GM12878 (cell line): ENCODE results near the gene PIF1. TPM values are rescaled to one million over a fixed set of nuclear protein-coding genes. Genes with fewer than 3 reads are reported as not detected.

Experiments
- ATAC-seq: fragments of 200-7000 bp; cut with Tn5 transposase; 3 replicates; pipeline ENCODE4 v1.9.1; 2020; ENCODE audit warnings: mild to moderate bottlenecking, moderate library complexity
- BruUV-seq: library from RNA; stranded (reverse); fragments of 400-500 nt; replicated peaks from 2 replicates; lab custom pipeline; 2021; lab: Mats Ljungman, UMichigan
- CTCF ChIA-PET: fragments of 300-600 bp; sonication (Branson Sonifier 250); formaldehyde crosslinking; extraction: SDS; loops from one replicate; lab custom pipeline; 2021; ENCODE audit warnings: inconsistent platforms; lab: Yijun Ruan, JAX
- POLR2A ChIA-PET: fragments of 350-600 bp; formaldehyde crosslinking; extraction: SDS; loops from one replicate; lab custom pipeline; 2021; ENCODE audit warnings: inconsistent platforms; lab: Charles Lee
- RAD21 ChIA-PET: fragments of 300-600 bp; sonication (Branson Sonifier 250); formaldehyde crosslinking; loops from one replicate; lab custom pipeline; 2023; ENCODE audit warnings: antibody characterized with exemption; ENCODE audit not compliant: unreplicated experiment; lab: Charles Lee
- SMC1A ChIA-PET: fragments of 300-600 bp; sonication (Branson Sonifier 250); formaldehyde crosslinking; loops from one replicate; lab custom pipeline; 2023; ENCODE audit not compliant: unreplicated experiment, uncharacterized antibody; lab: Charles Lee
- DNase-seq: peaks from one replicate; pipeline ENCODE4 v3.0.0-alpha.2; 2011; ENCODE audit warnings: low read depth, low spot score
- FAIRE-seq: peaks from 3 replicates; lab custom pipeline; 2011; peaks lifted over from hg19 to GRCh38; lab: Jason Lieb, UNC
- H2AFZ ChIP-seq: 2 replicates; pipeline ENCODE4 v1.6.0; 2011; ENCODE audit warnings: low read depth, low read length, control low read depth; ENCODE audit not compliant: control insufficient read depth
- H3K27ac ChIP-seq: 2 replicates; pipeline ENCODE4 v1.5.1; 2011; ENCODE audit warnings: control low read depth; ENCODE audit not compliant: control insufficient read depth, insufficient read depth
- H3K27me3 ChIP-seq, 2 experiments: replicated peaks in 1 of 2; 2 replicates each; pipeline versions ENCODE4 v1.6.0 to v1.6.1; 2011; ENCODE audit warnings: low read length in 1 of 2; ENCODE audit not compliant: control insufficient read depth in 2 of 2, insufficient read depth in 2 of 2
- H3K36me3 ChIP-seq, 2 experiments: 2 replicates each; pipeline ENCODE4 v1.5.1; 2011; ENCODE audit warnings: low read length in 1 of 2; ENCODE audit not compliant: control insufficient read depth in 2 of 2, insufficient read depth in 2 of 2
- H3K4me1 ChIP-seq: 2 replicates; pipeline ENCODE4 v1.6.1; 2011; ENCODE audit warnings: mild to moderate bottlenecking, low read length, moderate library complexity, mixed read lengths; ENCODE audit not compliant: control insufficient read depth, insufficient read depth
- H3K4me2 ChIP-seq: 2 replicates; pipeline ENCODE4 v1.6.0; 2011; ENCODE audit warnings: control low read depth; ENCODE audit not compliant: control insufficient read depth, insufficient read depth
- H3K4me3 ChIP-seq: fragments of 200-600 bp; sonication (generic); 2 replicates; pipeline ENCODE4 v1.5.1; 2016
- H3K79me2 ChIP-seq: 2 replicates; pipeline ENCODE4 v1.6.0; 2011; ENCODE audit warnings: low read length; ENCODE audit not compliant: control insufficient read depth, insufficient read depth
- H3K9ac ChIP-seq: 2 replicates; pipeline ENCODE4 v1.8.0; 2011; ENCODE audit warnings: low read length, control low read depth, mixed read lengths; ENCODE audit not compliant: control insufficient read depth, insufficient read depth
- H3K9me3 ChIP-seq: replicated peaks from 3 replicates; pipeline ENCODE4 v1.5.1; 2011; ENCODE audit warnings: mild to moderate bottlenecking, low read length; ENCODE audit not compliant: control insufficient read depth, insufficient read depth
- H4K20me1 ChIP-seq: 2 replicates; pipeline ENCODE4 v1.6.0; 2011; ENCODE audit not compliant: control insufficient read depth, insufficient read depth
- CBFB ChIP-seq: IDR thresholded peaks from 2 replicates; pipeline ENCODE4 v1.6.1; 2016; ENCODE audit warnings: antibody characterized with exemption, low read depth
- CHD2 ChIP-seq: IDR thresholded peaks from 2 replicates; pipeline ENCODE4 v1.6.1; 2011; ENCODE audit warnings: low read depth, low read length, improper control_type of control experiment, borderline replicate concordance
- CHD4 ChIP-seq: fragments of 200-600 bp; sonication (generic); IDR thresholded peaks from 2 replicates; pipeline ENCODE4 v1.6.1; 2016; ENCODE audit warnings: mild to moderate bottlenecking
- CTCF ChIP-seq, 3 experiments: IDR thresholded peaks in 2 of 3; conservative IDR thresholded peaks in 1 of 3; 2 replicates each; pipeline ENCODE4 v1.5.1; 2011; ENCODE audit warnings: low read depth in 3 of 3, low read length in 3 of 3, mild to moderate bottlenecking in 3 of 3, control low read depth in 2 of 3, moderate library complexity in 2 of 3, inconsistent platforms in 1 of 3, mixed read lengths in 1 of 3; ENCODE audit not compliant: control insufficient read depth in 2 of 3, insufficient read depth in 1 of 3; ENCODE audit errors: extremely low read depth in 1 of 3
- DPF2 ChIP-seq: fragments of 450-650 bp; IDR thresholded peaks from 2 replicates; pipeline ENCODE4 v1.6.1; 2017; ENCODE audit warnings: mild to moderate bottlenecking
- EED ChIP-seq: sonication (generic); IDR thresholded peaks from 2 replicates; pipeline ENCODE4 v1.6.1; 2016; ENCODE audit warnings: antibody characterized with exemption, low read depth
- ELK1 ChIP-seq: IDR thresholded peaks from 2 replicates; pipeline ENCODE4 v1.6.1; 2012; ENCODE audit warnings: low read depth, low read length, improper control_type of control experiment
- GATAD2B ChIP-seq: fragments of 450-650 bp; conservative IDR thresholded peaks from 2 replicates; pipeline ENCODE4 v1.6.1; 2017; ENCODE audit warnings: low read depth, mild to moderate bottlenecking, moderate library complexity
- HDGF ChIP-seq: fragments of 450-650 bp; IDR thresholded peaks from 2 replicates; pipeline ENCODE4 v1.6.1; 2016; ENCODE audit warnings: antibody characterized with exemption
- POLR2A ChIP-seq: IDR thresholded peaks from 2 replicates; pipeline ENCODE4 v1.6.1; 2011; ENCODE audit warnings: low read depth, mild to moderate bottlenecking, low read length
- RAD21 ChIP-seq: IDR thresholded peaks from 2 replicates; pipeline ENCODE4 v1.6.1; 2011; ENCODE audit warnings: mild to moderate bottlenecking, low read depth, low read length, moderate library complexity; ENCODE audit not compliant: insufficient read depth
- RAD51 ChIP-seq: fragments of 450-650 bp; IDR thresholded peaks from 2 replicates; pipeline ENCODE4 v1.6.1; 2016; ENCODE audit warnings: moderate library complexity, mild to moderate bottlenecking, inconsistent platforms
- SMC3 ChIP-seq: IDR thresholded peaks from 2 replicates; pipeline ENCODE4 v1.6.1; 2011; ENCODE audit warnings: low read length, improper control_type of control experiment, borderline replicate concordance
- SREBF1 ChIP-seq: IDR thresholded peaks from 2 replicates; pipeline ENCODE4 v1.6.1; 2012; ENCODE audit warnings: mild to moderate bottlenecking, low read length
- YY1 ChIP-seq: IDR thresholded peaks from 2 replicates; pipeline ENCODE4 v1.6.1; 2011; ENCODE audit warnings: low read depth, mild to moderate bottlenecking, low read length
- ZSCAN29 ChIP-seq: fragments of 450-650 bp; IDR thresholded peaks from 2 replicates; pipeline ENCODE4 v1.6.1; 2017; ENCODE audit warnings: mild to moderate bottlenecking, moderate library complexity
- WGBS: methylation state at CpG from one replicate; pipeline ENCODE4 v1.1.6; 2016; ENCODE audit warnings: low lambda C conversion rate; ENCODE audit not compliant: insufficient replicate concordance, insufficient coverage; ENCODE audit errors: missing lambda C conversion rate; 5-methylcytosine and 5-hydroxymethylcytosine counted together
- in situ Hi-C: fragments of 300-500 bp; cut with MboI; formaldehyde crosslinking; loops from 9 replicates; pipeline ENCODE4 v1.14.3; 2018; ENCODE audit warnings: mixed read lengths
- intact Hi-C: fragments of 100-400 bp; cut with micrococcal nuclease; formaldehyde crosslinking; loops from one replicate; pipeline ENCODE4 v1.14.2; 2022; ENCODE audit not compliant: unreplicated experiment
- polyA plus RNA-seq, 11 experiments: library from polyadenylated mRNA; depleted of rRNA in 4 of 11; unstranded in 6 of 11; stranded (reverse) in 5 of 11; fragments of >200 nt; fragmentation: Nextera tagmentation in 4 of 11; fragmentation: Illumina TruSeq in 1 of 11; extraction: Ambion mirVana in 4 of 11; extraction: Trizol in 1 of 11; gene quantifications; 1 replicate in 1 of 11; 2 replicates in 10 of 11; pipeline versions ENCODE4 v1.2.1 to v1.2.3, GENCODE V29; 2011 to 2016; ENCODE audit warnings: inconsistent platforms in 2 of 11, missing spikeins in 2 of 11, low read depth in 1 of 11
- total RNA-seq, 4 experiments: library from RNA; depleted of rRNA in 3 of 4; stranded (reverse); fragments of >200 nt in 3 of 4; fragmentation: Illumina TruSeq in 1 of 4; extraction: Trizol in 1 of 4; gene quantifications; 2 replicates each; pipeline versions ENCODE4 v1.2.1 to v1.2.3, GENCODE V29; 2013 to 2021
- TF ChIP-seq, protein P1 (sequence below): fragments of 450-650 bp; IDR thresholded peaks from 2 replicates; pipeline ENCODE4 v1.6.1; 2017; ENCODE audit warnings: mild to moderate bottlenecking, low read depth, inconsistent platforms; ENCODE audit not compliant: poor library complexity, severe bottlenecking
- TF ChIP-seq, protein P2 (sequence below): fragments of 450-650 bp; IDR thresholded peaks from 2 replicates; pipeline ENCODE4 v1.6.1; 2014; ENCODE audit warnings: mild to moderate bottlenecking

Gene PIF1
- total and polyA plus RNA-seq, 10 of the 15 experiments (the other 5 are each of a cell fraction or from before 2014, with no cell fraction given) = 3.7 to 68.9 (median 31.1) TPM

DNA sequence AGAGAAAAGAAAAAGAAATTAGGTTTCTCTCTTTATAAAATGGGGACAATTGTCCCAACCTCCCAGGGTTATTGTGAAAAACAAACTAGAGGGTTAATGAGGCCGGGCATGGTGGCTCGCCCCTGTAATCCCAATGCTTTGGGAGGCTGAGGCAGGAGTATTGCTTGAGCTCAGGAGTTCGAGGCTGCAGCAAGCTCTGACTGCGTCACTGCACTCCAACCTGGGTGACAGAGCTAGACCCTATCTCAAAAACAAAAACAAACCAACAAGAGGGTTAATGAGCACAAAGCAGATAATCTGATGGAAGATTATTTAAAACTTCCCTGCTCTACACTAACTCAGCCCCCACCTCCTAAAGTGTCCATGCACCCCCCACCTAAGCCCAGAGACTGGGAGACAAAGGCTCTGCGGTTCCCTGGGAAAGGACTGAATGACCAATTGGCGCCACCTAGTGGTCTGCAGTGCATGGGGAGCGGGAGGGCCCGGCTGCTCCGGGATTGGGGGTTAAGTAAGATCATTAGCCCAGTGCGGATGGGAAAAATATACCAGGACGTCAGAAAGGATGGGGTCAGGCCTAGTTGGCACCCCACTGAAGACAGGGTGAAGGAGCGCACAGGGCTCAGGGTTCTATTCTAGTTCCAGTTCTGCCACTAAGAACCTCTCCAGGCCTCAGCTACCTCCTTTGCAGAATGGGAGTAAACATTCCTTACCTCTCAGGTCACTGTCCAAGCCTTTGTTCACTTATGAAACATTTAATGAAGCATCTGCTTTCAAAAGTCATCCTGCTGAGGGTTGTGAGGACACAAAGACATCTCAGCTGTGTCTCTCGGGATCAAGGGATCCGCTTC lies 15.6 kb downstream of the PIF1 start:
- H3K79me2 ChIP-seq = no peaks in the 10 kb centered on the region
- H3K4me2 ChIP-seq = no peak overlapping the region
- H2AFZ ChIP-seq = no peak overlapping the region
- peaks cover 17% of the 10 kb centered on the region for H3K4me1 ChIP-seq
- no peaks in the 10 kb centered on the region for H3K27me3 ChIP-seq
- H3K36me3 ChIP-seq = no peaks in the 10 kb centered on the region
- RAD21 ChIA-PET = interaction anchor here (0.6 to 12.2 kb wide), 32 partner anchors 8 to 1171 kb away, joined by 3 to 148 read pairs (median 5); partner anchors contain the start of gene PIF1
- CTCF ChIA-PET = interaction anchor here (0.6 to 17.1 kb wide), 54 partner anchors 7 to 532 kb away, joined by 3 to 529 read pairs (median 5); partner anchors contain the start of gene PIF1
- H3K9ac ChIP-seq = no peak overlapping the region
- POLR2A ChIA-PET = interaction anchor here (0.5 to 6.0 kb wide), 11 partner anchors 9 to 96 kb away, joined by 3 to 38 read pairs (median 7); partner anchors contain the start of gene PIF1
- WGBS = 29% methylated on average over 14 of the region's 14 CpGs
- no peak for DNase-seq
- no peaks in the 10 kb centered on the region for H4K20me1 ChIP-seq
- in situ Hi-C loops = loop anchor here (5.0 kb wide), 1 partner anchor 78 kb away; no protein-coding TSS in a partner anchor
- SMC1A ChIA-PET = interaction anchor here (0.7 to 16.7 kb wide), 28 partner anchors 8 to 291 kb away, joined by 3 to 308 read pairs (median 5); partner anchors contain the start of gene PIF1
- BruUV-seq = no TSS peak
- H3K9me3 ChIP-seq = no peaks in the 10 kb centered on the region
- ATAC-seq = peak; percentile 58
- FAIRE-seq = peak; percentile 84
- intact Hi-C loops = loop anchor here (1.0 to 5.0 kb wide), 2 partner anchors 79 to 123 kb away; no protein-coding TSS in a partner anchor
- H3K27ac ChIP-seq = no peak overlapping the region
- H3K4me3 ChIP-seq = no peak overlapping the region
- TF ChIP-seq CHD4 = no peak
- TF ChIP-seq RAD51 = no peak
- TF ChIP-seq GATAD2B = no peak
- TF ChIP-seq EED = peak; percentile 61
- no peak for TF ChIP-seq ZSCAN29
- TF ChIP-seq RAD21 = peak; percentile 92
- peak; percentile 65; the same call in 1 of the 2 replicates for TF ChIP-seq YY1
- 0 out of 2 replicates have a peak, but pooled peaks have one; percentile 21 for TF ChIP-seq CHD2
- no peak for TF ChIP-seq ELK1
- TF ChIP-seq, protein P1, sequence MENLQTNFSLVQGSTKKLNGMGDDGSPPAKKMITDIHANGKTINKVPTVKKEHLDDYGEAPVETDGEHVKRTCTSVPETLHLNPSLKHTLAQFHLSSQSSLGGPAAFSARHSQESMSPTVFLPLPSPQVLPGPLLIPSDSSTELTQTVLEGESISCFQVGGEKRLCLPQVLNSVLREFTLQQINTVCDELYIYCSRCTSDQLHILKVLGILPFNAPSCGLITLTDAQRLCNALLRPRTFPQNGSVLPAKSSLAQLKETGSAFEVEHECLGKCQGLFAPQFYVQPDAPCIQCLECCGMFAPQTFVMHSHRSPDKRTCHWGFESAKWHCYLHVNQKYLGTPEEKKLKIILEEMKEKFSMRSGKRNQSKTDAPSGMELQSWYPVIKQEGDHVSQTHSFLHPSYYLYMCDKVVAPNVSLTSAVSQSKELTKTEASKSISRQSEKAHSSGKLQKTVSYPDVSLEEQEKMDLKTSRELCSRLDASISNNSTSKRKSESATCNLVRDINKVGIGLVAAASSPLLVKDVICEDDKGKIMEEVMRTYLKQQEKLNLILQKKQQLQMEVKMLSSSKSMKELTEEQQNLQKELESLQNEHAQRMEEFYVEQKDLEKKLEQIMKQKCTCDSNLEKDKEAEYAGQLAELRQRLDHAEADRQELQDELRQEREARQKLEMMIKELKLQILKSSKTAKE = no peak
- peak; percentile 92 to 95 (median 95) for TF ChIP-seq CTCF (IDR thresholded peaks at IDR 0.05 in 2 of 3, conservative IDR thresholded peaks at IDR 0.05 in 1 of 3; ENCODE audit: control insufficient read depth in 2 of 3, extremely low read depth in 1 of 3, insufficient read depth in 1 of 3, low read depth in 3 of 3, low read length in 3 of 3)
- TF ChIP-seq, protein P2, sequence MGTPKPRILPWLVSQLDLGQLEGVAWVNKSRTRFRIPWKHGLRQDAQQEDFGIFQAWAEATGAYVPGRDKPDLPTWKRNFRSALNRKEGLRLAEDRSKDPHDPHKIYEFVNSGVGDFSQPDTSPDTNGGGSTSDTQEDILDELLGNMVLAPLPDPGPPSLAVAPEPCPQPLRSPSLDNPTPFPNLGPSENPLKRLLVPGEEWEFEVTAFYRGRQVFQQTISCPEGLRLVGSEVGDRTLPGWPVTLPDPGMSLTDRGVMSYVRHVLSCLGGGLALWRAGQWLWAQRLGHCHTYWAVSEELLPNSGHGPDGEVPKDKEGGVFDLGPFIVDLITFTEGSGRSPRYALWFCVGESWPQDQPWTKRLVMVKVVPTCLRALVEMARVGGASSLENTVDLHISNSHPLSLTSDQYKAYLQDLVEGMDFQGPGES = 0 out of 2 replicates have a peak, but pooled peaks have one; percentile 26
- TF ChIP-seq POLR2A = no peak
- TF ChIP-seq HDGF = no peak
- TF ChIP-seq CBFB = 0 out of 2 replicates have a peak, but pooled peaks have one; percentile 26
- peak; percentile 91 for TF ChIP-seq SMC3
- TF ChIP-seq DPF2 = no peak
- no peak for TF ChIP-seq SREBF1
